PC-3 (cell line): ENCODE measurements around the gene PIAS1.

ENCODE experiments used
- CTCF ChIP-seq: fragments of 300-600 bp; sonication (generic); conservative IDR thresholded peaks from 2 replicates; pipeline ENCODE4 v1.5.1; 2017; ENCODE audit warnings: antibody characterized with exemption, low read depth, mild to moderate bottlenecking, low read length
- EZH2 ChIP-seq: fragments of 300-600 bp; sonication (generic); IDR thresholded peaks from one replicate; pipeline ENCODE4 v1.6.1; 2017; ENCODE audit warnings: antibody characterized with exemption, mild to moderate bottlenecking, low read length; ENCODE audit not compliant: unreplicated experiment

GRCh38 chr15:68197170-68197492 is 143.0 kb downstream of the PIAS1 start:
- TF ChIP-seq CTCF (no peak), EZH2 (no peak)
